ELF-1 (cell line): Measurements from ENCODE around the gene TMEM269.

Experiments used
- DNase-seq: peaks from one replicate; pipeline ENCODE4 v3.0.0-alpha.2; 2016; ENCODE audit warnings: low read depth, low spot score

Gene TMEM269

GRCh38 chr1:42847721-42848460 lies 63.1 kb downstream of the TMEM269 start:
- no peak for DNase-seq

- no peak for DNase-seq
Measured at GRCh38 chr1:42848823-42849537, 64.2 kb downstream of the TMEM269 start.

GRCh38 chr1:42849944-42850343 lies 65.2 kb downstream of the TMEM269 start:
- no peak for DNase-seq
